SH-SY5Y (cell line): Measurements from ENCODE around the gene EPG5.

ENCODE experiments used
- GATA2 ChIP-seq: IDR thresholded peaks from 2 replicates; pipeline ENCODE4 v1.6.1; 2011; ENCODE audit warnings: mild to moderate bottlenecking, low read depth, low read length
- GATA3 ChIP-seq: IDR thresholded peaks from 2 replicates; pipeline ENCODE4 v1.6.1; 2011; ENCODE audit warnings: low read depth, mild to moderate bottlenecking, low read length, moderate library complexity

DNA sequence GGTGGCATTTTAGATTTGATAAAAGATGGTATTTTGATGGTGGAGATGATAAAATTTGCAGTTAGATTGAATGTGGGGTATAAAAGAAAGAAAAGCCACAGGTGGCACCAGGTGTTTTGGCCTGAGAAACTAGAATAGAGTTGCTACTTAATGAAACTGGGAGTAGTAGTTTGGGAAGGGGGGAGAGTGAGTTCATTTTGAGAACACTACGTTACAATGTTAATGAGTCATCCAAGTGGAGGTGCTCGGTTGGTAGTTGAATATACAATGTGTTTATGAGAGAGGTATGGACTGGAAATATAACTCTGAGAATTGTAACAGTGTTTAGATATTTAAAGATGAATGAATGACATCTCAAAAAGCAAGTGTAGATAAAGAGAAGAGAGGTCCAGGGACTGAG lies 26.4 kb downstream of the EPG5 start:
- no peak for TF ChIP-seq GATA2
- TF ChIP-seq GATA3, result no peak
